ENCODE data around the gene PKM.

DNA sequence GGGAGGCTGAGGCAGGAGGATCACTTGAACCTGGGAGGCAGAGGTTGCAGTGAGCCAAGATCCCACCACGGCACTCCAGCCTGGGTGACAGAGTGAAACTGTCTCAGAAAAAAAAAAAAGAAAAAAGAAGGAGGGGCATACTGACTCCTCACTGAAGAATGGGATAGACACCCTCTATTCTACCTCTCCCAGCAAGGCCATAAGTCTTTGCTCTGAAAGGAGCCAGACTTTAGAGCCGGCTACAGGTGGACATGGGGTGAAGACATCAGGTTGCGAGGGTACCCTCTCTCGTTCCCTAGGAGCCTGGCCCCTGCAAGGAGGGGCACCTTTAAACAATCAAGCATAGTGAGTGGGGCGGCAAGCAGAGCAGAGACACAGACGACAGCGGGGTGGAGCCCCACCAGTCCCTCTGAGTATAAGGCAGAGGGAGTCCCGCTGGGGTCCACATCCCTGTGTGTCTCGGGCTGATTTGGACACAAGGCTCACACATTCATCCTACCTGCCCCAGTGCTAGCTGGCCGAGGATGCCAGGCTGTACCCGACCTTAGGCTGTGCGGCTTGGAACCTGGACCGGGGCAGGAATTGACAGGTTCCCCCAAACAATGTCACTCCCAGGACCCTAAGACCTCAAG is 34.5 kb downstream of the PKM start:
- TF ChIP-seq, protein P1, sequence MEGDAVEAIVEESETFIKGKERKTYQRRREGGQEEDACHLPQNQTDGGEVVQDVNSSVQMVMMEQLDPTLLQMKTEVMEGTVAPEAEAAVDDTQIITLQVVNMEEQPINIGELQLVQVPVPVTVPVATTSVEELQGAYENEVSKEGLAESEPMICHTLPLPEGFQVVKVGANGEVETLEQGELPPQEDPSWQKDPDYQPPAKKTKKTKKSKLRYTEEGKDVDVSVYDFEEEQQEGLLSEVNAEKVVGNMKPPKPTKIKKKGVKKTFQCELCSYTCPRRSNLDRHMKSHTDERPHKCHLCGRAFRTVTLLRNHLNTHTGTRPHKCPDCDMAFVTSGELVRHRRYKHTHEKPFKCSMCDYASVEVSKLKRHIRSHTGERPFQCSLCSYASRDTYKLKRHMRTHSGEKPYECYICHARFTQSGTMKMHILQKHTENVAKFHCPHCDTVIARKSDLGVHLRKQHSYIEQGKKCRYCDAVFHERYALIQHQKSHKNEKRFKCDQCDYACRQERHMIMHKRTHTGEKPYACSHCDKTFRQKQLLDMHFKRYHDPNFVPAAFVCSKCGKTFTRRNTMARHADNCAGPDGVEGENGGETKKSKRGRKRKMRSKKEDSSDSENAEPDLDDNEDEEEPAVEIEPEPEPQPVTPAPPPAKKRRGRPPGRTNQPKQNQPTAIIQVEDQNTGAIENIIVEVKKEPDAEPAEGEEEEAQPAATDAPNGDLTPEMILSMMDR (IDR thresholded peaks at IDR 0.05 in 2 of 3, conservative IDR thresholded peaks at IDR 0.05 in 1 of 3; ENCODE audit: insufficient read depth in 2 of 3, low read depth in 1 of 3, low read length in 3 of 3), result no peak
- TF ChIP-seq HLTF (IDR thresholded peaks at IDR 0.05) (no peak), GABPA (tag; conservative IDR thresholded peaks at IDR 0.05; ENCODE audit: low read depth) (no peak), EZH2 (IDR thresholded peaks at IDR 0.05; ENCODE audit: borderline replicate concordance, low read depth, low read length) (no peak), RBM34 (IDR thresholded peaks at IDR 0.05; ENCODE audit: borderline replicate concordance, insufficient read depth, low read length) (no peak), TCF7L2 (IDR thresholded peaks at IDR 0.05; ENCODE audit: low read depth, low read length) (no peak), TRIM24 (IDR thresholded peaks at IDR 0.05) (no peak), ZEB2 (IDR thresholded peaks at IDR 0.05) (no peak), BRD9 (IDR thresholded peaks at IDR 0.05; ENCODE audit: low read depth, partially characterized antibody) (no peak), POLR2AphosphoS5 (IDR thresholded peaks at IDR 0.05; ENCODE audit: control insufficient read depth, insufficient read depth, low read depth, low read length) (no peak), ZNF384 (IDR thresholded peaks at IDR 0.05; ENCODE audit: low read depth, low read length) (no peak)
